OCI-LY7 (cell line): ENCODE results near the gene IQSEC2. TPM values are rescaled to one million over a fixed set of nuclear protein-coding genes. Genes with fewer than 3 reads are reported as not detected.

Source experiments
- BruUV-seq: library from RNA; stranded (reverse); fragments of 400-500 nt; replicated peaks from 2 replicates; lab custom pipeline; 2021; lab: Mats Ljungman, UMichigan
- CTCF ChIA-PET: fragments of 300-600 bp; sonication (Branson Sonifier 250); formaldehyde crosslinking; loops from one replicate; lab custom pipeline; 2022; ENCODE audit warnings: antibody characterized with exemption; ENCODE audit not compliant: unreplicated experiment; lab: Charles Lee
- POLR2A ChIA-PET: fragments of 300-600 bp; sonication (Branson Sonifier 250); formaldehyde crosslinking; loops from one replicate; lab custom pipeline; 2022; ENCODE audit warnings: antibody characterized with exemption; lab: Charles Lee
- DNase-seq: peaks from one replicate; pipeline ENCODE4 v3.0.0-alpha.2; 2015; ENCODE audit warnings: low spot score
- H2AFZ ChIP-seq: fragments of 200-600 bp; sonication (generic), shearing (Covaris generic); 2 replicates; pipeline ENCODE4 v1.6.1; 2014; ENCODE audit warnings: mild to moderate bottlenecking, antibody characterized with exemption, low read length, moderate library complexity
- H3K27ac ChIP-seq: fragments of 200-600 bp; sonication (generic); 2 replicates; pipeline ENCODE4 v1.5.1; 2014; ENCODE audit warnings: mixed run types, low read depth, mild to moderate bottlenecking, moderate library complexity, low read length, inconsistent platforms; ENCODE audit not compliant: poor library complexity, severe bottlenecking
- H3K36me3 ChIP-seq: fragments of 200-600 bp; sonication (generic); 2 replicates; pipeline ENCODE4 v1.6.1; 2014; ENCODE audit warnings: mild to moderate bottlenecking, antibody characterized with exemption, low read length, moderate library complexity, mixed read lengths; ENCODE audit not compliant: insufficient read depth
- H3K4me1 ChIP-seq: fragments of 200-600 bp; sonication (generic); 2 replicates; pipeline ENCODE4 v1.5.1; 2014; ENCODE audit warnings: mild to moderate bottlenecking, low read length; ENCODE audit not compliant: insufficient read depth, poor library complexity, severe bottlenecking
- H3K4me2 ChIP-seq: fragments of 200-600 bp; sonication (generic); 2 replicates; pipeline ENCODE4 v1.6.1; 2014; ENCODE audit warnings: mild to moderate bottlenecking, low read length
- H3K4me3 ChIP-seq: fragments of 200-600 bp; sonication (generic); 2 replicates; pipeline ENCODE4 v1.5.1; 2014; ENCODE audit warnings: mild to moderate bottlenecking, low read depth, low read length; ENCODE audit not compliant: poor library complexity, severe bottlenecking
- H3K79me2 ChIP-seq: fragments of 200-600 bp; sonication (generic); 2 replicates; pipeline ENCODE4 v1.6.1; 2016; ENCODE audit warnings: low read depth, mild to moderate bottlenecking, low read length, moderate library complexity, mixed read lengths; ENCODE audit not compliant: insufficient read depth
- H3K9me2 ChIP-seq: fragments of 200-600 bp; sonication (generic); 2 replicates; pipeline ENCODE4 v1.6.1; 2016; ENCODE audit warnings: mild to moderate bottlenecking, low read length, mixed read lengths; ENCODE audit not compliant: insufficient read depth
- H3K9me3 ChIP-seq: fragments of 200-600 bp; sonication (generic); 2 replicates; pipeline ENCODE4 v1.6.1; 2014; ENCODE audit warnings: mild to moderate bottlenecking, mixed run types, low read length, mixed read lengths
- H4K20me1 ChIP-seq: fragments of 200-600 bp; sonication (generic); 2 replicates; pipeline ENCODE4 v1.6.1; 2014; ENCODE audit warnings: mild to moderate bottlenecking, antibody characterized with exemption, low read length, moderate library complexity, mixed read lengths; ENCODE audit not compliant: insufficient read depth
- EZH2phosphoT487 ChIP-seq: fragments of 200-600 bp; sonication (generic); IDR thresholded peaks from 2 replicates; pipeline ENCODE4 v1.6.1; 2018; ENCODE audit warnings: low read depth, borderline replicate concordance, mild to moderate bottlenecking, mixed run types, antibody characterized with exemption, low read length, moderate library complexity, mixed read lengths
- intact Hi-C: fragments of 100-400 bp; cut with micrococcal nuclease; formaldehyde crosslinking; loops from one replicate; pipeline ENCODE4 v1.10.0; 2022; ENCODE audit not compliant: unreplicated experiment
- total RNA-seq, 2 experiments: library from RNA; depleted of rRNA in 1 of 2; stranded (reverse); fragments of >200 nt in 1 of 2; shearing (Covaris generic) in 1 of 2; gene quantifications; 2 replicates each; pipeline ENCODE4 v1.2.3, GENCODE V29; 2014 to 2022
- TF ChIP-seq, protein P1 (sequence below): fragments of 200-600 bp; sonication (generic); conservative IDR thresholded peaks from 2 replicates; pipeline ENCODE4 v1.5.1; 2014; ENCODE audit warnings: mild to moderate bottlenecking, antibody characterized with exemption, low read length, moderate library complexity, mixed read lengths

Gene IQSEC2
- total RNA-seq, 2 experiments from 2014 or later = not detected

DNA sequence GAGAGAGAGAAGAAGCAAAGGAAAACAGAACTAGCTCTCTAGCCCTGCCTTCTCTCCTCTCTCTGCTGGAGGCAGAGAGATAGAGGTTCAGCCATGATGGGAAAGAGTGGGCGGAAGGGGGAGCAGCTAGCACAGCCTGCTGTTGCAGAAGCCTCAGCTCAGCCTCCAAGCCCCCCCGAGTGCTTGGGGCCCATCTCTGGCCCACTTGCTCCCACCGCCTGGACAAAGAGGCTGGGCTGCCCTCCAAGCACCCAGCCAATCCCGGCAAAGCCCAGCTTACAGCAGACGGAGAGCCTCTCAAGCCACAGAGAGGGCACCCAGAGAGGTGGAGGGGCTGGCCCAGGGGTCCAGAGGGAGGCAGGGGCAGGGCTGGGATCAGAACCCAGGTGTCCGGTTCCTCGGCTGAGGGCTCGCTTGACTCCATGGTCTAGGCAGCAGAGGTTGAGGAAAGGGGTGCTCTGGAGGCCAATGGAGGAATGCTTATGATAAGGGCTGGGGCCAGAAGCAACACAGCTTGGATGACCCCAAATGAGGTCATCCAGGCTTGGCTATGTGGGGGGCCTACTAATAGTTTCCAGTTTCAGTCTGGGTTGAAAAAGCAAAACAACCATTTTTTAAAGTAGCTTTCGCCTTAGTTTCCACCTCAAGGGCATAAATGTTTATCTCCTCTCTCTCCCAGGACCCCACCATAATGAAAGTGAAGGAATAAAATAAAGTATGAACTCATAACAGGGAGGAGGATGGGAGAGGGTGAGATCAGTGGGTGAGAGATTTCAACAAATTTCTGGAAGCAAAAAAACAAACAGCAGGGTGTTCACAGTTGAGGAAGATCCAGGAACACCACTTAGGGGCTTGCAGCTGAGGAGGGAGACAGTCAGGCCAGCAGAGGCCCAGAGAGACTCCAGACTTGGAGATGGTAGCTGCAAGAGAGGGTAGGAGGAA is 24.9 kb upstream of the IQSEC2 start:
- ChIA-PET CTCF (no interaction called here), POLR2A (no interaction called here)
- Histone ChIP-seq H4K20me1 (no peaks in the 10 kb centered on the region), H3K4me3 (no peak overlapping the region), H2AFZ (no peak overlapping the region), H3K4me2 (no peak overlapping the region), H3K4me1 (no peaks in the 10 kb centered on the region), H3K36me3 (no peaks in the 10 kb centered on the region), H3K9me3 (no peaks in the 10 kb centered on the region), H3K79me2 (no peaks in the 10 kb centered on the region), H3K9me2 (no peaks in the 10 kb centered on the region), H3K27ac (no peak overlapping the region)
- TF ChIP-seq EZH2phosphoT487 = no peak
- TF ChIP-seq, protein P1, sequence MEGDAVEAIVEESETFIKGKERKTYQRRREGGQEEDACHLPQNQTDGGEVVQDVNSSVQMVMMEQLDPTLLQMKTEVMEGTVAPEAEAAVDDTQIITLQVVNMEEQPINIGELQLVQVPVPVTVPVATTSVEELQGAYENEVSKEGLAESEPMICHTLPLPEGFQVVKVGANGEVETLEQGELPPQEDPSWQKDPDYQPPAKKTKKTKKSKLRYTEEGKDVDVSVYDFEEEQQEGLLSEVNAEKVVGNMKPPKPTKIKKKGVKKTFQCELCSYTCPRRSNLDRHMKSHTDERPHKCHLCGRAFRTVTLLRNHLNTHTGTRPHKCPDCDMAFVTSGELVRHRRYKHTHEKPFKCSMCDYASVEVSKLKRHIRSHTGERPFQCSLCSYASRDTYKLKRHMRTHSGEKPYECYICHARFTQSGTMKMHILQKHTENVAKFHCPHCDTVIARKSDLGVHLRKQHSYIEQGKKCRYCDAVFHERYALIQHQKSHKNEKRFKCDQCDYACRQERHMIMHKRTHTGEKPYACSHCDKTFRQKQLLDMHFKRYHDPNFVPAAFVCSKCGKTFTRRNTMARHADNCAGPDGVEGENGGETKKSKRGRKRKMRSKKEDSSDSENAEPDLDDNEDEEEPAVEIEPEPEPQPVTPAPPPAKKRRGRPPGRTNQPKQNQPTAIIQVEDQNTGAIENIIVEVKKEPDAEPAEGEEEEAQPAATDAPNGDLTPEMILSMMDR = no peak
- BruUV-seq = no TSS peak
- DNase-seq = no peak
- intact Hi-C loops = no loop called here

DNA sequence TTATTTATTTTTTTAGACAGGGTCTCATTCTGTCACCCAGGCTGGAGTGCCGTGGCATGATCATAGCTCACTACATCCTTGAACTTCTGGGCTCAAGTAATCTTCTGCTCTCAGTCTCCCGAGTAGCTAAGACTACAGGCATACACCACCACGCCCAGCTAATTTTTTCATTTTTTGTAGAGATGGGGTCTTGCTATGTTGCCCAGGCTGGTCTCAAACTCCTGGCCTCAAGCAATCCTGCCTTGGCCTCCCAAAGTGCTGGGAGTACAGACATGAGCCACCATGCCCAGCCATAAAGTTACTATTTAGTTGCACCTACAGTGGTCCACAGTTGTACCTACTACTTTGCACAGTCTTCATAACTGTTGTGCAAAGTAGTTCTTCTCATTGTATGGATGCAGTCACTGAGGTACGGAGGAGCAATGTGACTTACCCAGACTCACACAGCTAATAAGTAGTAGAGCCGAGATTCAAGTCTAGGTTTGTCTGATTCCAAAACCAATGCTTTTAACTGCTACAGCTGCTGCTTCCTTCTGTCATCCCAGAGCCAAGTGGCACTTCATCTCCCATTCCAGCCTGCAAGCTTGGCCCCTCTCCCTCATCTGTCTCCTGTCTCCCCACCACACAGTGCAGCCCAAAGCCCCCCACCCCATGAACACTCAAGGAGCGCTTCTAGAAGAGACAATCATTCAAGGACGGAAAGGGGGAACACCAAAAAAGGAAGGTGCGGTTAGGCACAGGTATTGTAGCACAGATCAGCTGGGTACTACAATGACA is 24.0 kb upstream of the IQSEC2 start:
- no peaks in the 10 kb centered on the region for H3K79me2 ChIP-seq
- H3K36me3 ChIP-seq = no peaks in the 10 kb centered on the region
- no peak overlapping the region for H2AFZ ChIP-seq
- TF ChIP-seq, protein P1 = no peak
- no peak for TF ChIP-seq EZH2phosphoT487
- H3K4me2 ChIP-seq = no peak overlapping the region
- no peak overlapping the region for H3K4me3 ChIP-seq
- no peaks in the 10 kb centered on the region for H3K9me2 ChIP-seq
- no peaks in the 10 kb centered on the region for H4K20me1 ChIP-seq
- DNase-seq = no peak
- no peak overlapping the region for H3K27ac ChIP-seq
- intact Hi-C loops = no loop called here
- no peaks in the 10 kb centered on the region for H3K4me1 ChIP-seq
- ChIA-PET POLR2A (no interaction called here), CTCF (no interaction called here)
- BruUV-seq = no TSS peak
- H3K9me3 ChIP-seq = no peaks in the 10 kb centered on the region
